Measurements from ENCODE around the gene THSD7A.

DNA sequence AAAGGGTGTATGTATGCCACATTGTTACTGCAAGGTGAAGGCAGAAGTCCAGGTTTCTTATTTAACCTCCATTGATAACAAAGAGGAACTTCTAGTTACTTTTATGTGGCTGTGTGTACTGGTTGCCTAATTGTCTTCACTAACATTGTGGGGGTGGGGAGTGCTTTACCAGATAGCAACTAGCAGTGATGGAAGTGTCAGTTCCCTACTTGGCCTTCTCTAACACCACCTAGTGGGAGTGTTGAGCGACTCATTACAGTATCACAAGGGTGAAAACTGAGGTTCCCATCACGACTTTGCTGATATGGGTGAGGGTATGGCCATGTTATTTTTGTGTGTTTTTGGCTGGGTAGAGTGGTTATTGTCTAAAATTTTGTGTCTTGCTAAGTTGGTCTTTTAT lies 274.4 kb downstream of the THSD7A start:
- TF ChIP-seq, protein P1, sequence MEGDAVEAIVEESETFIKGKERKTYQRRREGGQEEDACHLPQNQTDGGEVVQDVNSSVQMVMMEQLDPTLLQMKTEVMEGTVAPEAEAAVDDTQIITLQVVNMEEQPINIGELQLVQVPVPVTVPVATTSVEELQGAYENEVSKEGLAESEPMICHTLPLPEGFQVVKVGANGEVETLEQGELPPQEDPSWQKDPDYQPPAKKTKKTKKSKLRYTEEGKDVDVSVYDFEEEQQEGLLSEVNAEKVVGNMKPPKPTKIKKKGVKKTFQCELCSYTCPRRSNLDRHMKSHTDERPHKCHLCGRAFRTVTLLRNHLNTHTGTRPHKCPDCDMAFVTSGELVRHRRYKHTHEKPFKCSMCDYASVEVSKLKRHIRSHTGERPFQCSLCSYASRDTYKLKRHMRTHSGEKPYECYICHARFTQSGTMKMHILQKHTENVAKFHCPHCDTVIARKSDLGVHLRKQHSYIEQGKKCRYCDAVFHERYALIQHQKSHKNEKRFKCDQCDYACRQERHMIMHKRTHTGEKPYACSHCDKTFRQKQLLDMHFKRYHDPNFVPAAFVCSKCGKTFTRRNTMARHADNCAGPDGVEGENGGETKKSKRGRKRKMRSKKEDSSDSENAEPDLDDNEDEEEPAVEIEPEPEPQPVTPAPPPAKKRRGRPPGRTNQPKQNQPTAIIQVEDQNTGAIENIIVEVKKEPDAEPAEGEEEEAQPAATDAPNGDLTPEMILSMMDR (IDR thresholded peaks at IDR 0.05), result peak; percentile 69
- TF ChIP-seq EZH2 (IDR thresholded peaks at IDR 0.05), result no peak

Data from neural progenitor cell (in vitro differentiated cells).